Iris pigment epithelial cell (primary cell): ENCODE data around the gene COLEC12.

Experiments
- DNase-seq: peaks from one replicate; pipeline ENCODE4 v3.0.0-alpha.2; 2011; ENCODE audit warnings: low read depth

Gene COLEC12

GRCh38 chr18:384897-385296, 115.6 kb downstream of the COLEC12 start:
- no peak for DNase-seq

GRCh38 chr18:383135-383534, 117.4 kb downstream of the COLEC12 start:
- DNase-seq, result no peak

GRCh38 chr18:382423-382984, 118.0 kb downstream of the COLEC12 start:
- no peak for DNase-seq

GRCh38 chr18:379681-380330, 120.7 kb downstream of the COLEC12 start:
- DNase-seq, result no peak

- DNase-seq, result no peak
These were observed 122.4 kb downstream of the COLEC12 start for GRCh38 chr18:378079-378478.

GRCh38 chr18:377088-377487, 123.4 kb downstream of the COLEC12 start:
- DNase-seq, result no peak

- DNase-seq, result no peak
These were observed 124.2 kb downstream of the COLEC12 start for GRCh38 chr18:376311-376710.

DNA sequence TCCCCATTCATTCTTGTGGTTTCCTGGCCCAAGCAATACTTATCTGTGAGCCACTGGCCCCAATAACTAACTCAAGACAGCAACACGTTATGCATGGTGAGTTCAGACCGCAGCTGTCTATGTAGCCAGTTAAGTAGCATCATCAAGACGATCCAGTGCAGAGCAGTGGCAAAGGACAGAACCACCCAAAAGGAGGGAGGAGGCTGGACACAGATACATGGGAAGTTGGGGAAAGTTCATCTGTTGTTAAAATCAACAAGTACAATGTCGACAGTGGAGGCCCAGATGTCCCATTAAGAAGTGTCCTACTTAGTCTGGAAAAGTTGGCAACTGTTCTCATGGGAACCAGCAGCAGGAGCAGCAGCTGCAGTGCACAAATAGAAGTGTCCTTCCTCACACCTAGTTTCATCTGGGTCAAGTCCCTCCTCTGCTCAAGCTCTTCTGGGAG, 125.8 kb downstream of the COLEC12 start:
- peak; percentile 23 for DNase-seq

- no peak for DNase-seq
These were observed 126.7 kb downstream of the COLEC12 start for GRCh38 chr18:373780-374179.

DNA sequence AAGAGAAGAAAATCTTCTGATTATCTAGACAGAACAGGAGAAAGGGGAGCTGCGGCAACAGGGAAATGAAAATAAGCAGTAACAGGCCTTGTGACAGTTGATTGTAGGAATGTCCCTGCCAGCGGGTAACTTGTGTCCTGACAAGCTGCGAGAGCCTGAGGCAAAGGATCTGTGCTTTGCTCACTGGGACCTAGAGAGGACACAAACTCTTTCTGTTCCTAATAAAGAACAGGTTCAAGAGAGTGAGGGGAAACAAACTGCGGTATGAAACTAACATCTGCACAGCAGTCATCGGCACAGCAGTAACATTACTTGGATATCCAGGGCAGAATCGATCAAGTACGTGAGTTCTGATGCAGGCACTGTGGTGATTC, 128.9 kb downstream of the COLEC12 start:
- no peak for DNase-seq

GRCh38 chr18:370751-371608, 129.5 kb downstream of the COLEC12 start:
- no peak for DNase-seq

GRCh38 chr18:369224-370015, 131.1 kb downstream of the COLEC12 start:
- peak; percentile 32 for DNase-seq

DNA sequence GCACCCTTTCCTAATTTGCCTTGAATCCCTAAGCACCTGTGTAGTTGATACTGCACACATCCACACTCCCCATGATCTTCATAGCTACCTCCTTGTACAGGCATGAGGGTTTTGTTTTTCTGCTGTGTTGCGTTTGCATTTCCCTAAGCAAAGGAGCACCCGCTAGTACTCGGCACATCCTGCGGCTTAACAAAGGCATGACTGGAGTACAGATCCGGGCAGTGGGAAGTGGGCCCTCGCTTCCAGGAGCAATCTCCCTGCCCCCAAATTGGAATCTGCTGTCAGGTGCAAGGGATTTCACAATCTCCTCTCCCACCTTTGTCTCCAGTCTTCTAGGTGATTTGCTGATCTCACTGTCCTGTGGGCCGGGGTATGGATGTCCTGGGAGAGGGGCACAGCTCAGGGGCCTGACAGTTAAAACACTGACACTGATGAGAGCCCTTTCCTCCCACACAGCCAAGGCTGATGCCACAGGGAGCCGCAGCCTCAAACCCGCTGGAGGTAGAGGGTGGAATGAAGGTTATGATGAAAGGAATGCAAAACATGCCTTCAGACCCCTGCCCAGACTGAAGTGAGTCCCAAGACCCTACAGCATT, 133.9 kb downstream of the COLEC12 start:
- no peak for DNase-seq

DNA sequence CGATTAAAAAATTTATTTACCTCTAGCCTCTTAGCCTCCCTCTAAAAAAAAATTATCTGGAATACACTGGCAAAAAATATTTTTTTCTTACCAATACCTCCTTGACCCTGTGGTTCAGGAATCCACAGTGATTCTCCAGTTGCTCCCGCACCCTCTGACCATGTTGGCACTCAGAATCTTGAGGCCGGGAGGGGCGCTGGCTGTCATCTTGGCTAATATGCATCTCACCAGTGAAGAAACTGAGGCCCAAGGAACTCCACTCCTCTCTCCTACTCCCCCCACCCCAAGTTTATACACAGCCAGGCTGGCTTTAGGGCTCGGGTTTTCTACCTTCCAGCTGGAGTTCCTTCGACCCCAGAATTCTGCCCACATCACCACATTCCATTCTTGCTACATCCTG, 134.8 kb downstream of the COLEC12 start:
- DNase-seq, result no peak

GRCh38 chr18:364256-364826, 136.2 kb downstream of the COLEC12 start:
- DNase-seq, result no peak

- peak; percentile 85 for DNase-seq
These were observed 137.0 kb downstream of the COLEC12 start for GRCh38 chr18:363301-364085.

DNA sequence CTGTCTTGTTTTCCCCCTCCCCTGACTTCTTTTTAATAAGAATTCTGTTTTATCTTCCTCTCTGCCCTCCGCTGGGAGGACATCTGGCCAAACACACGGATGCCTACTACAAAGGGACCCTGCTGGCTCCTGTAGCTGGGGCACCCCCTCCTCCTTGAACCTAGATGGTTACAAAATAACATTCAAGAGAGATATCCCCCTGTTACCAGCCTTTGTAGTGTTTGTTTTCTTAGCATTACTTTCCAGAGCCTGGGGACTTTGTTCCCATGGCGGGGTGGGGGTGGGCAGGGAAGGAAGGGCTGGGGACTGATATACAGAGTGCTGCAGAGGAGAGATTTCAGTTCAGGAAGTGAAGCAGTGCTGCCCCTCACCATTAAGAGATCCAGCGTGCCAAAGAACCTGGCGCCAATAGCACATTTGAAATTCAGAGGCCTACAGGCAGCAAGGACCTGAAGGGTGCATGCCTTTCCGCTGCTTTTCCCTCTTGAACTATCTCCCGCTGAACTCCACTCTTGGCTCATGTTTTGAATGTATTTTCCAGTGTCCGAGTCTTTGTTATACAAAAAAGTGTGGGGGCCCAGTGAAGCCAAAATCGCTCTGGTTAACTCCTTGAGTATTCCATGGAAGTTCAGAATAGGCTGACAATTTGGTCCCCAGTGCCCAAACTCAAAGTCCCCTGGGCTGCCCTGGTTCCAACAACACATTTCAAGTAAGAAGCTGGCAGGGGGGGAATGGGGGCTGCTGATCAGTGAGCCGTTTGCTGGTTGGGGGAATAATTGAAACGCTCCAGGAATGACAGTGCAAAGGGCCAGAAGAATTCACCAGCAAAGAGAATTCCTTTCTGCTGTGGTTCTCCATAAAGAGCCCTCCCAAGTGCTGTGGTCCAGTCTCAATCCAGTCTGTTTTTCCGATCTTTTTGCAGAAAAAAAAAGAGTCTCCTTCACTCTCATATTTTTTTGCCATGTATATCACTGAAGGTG, 137.9 kb downstream of the COLEC12 start:
- DNase-seq, result peak; percentile 43

DNA sequence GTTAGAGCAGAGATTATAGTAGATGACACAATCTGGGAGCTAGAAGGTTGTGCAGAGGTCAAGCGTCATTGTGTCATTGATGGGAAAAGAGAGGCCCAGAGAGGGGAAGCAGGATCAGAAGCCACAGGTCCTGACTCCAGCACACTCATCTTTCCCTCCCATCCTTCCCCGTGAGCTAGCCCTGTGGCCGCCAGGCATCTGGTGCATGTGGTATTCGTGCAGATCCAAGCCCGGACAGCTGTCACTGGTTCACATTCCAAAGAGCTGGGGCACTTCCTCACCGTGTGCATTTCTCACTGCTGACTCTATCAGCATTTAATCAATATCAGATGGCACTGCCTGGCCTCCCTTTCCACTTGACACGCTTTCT, 138.6 kb downstream of the COLEC12 start:
- DNase-seq, result peak; percentile 78

- DNase-seq, result no peak
These were observed 139.3 kb downstream of the COLEC12 start for GRCh38 chr18:361100-361732.
